ENCODE data around the gene PCBP3.

Gene PCBP3

DNA sequence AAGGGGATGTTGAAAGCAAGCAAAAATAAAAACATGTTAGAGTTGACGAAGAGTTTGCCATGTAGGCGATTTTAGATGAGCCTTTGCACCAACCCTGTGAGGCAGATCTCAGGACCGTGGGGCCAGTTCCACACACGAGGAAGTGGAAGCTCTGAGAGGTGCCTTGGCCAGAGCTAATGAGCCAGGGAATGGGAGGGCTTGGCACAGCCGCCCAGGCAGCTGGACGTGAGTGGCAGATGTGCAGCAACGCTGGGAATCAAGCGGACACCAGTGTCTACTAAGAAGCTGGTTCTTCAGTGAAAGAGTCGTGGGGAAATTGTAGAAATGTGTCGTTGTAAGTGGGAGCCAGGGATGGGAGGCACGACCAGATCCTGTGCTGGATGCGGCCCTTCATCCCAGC lies 279.1 kb downstream of the PCBP3 start:
- TF ChIP-seq, protein P1, sequence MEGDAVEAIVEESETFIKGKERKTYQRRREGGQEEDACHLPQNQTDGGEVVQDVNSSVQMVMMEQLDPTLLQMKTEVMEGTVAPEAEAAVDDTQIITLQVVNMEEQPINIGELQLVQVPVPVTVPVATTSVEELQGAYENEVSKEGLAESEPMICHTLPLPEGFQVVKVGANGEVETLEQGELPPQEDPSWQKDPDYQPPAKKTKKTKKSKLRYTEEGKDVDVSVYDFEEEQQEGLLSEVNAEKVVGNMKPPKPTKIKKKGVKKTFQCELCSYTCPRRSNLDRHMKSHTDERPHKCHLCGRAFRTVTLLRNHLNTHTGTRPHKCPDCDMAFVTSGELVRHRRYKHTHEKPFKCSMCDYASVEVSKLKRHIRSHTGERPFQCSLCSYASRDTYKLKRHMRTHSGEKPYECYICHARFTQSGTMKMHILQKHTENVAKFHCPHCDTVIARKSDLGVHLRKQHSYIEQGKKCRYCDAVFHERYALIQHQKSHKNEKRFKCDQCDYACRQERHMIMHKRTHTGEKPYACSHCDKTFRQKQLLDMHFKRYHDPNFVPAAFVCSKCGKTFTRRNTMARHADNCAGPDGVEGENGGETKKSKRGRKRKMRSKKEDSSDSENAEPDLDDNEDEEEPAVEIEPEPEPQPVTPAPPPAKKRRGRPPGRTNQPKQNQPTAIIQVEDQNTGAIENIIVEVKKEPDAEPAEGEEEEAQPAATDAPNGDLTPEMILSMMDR (IDR thresholded peaks at IDR 0.05; ENCODE audit: extremely low read depth, missing control alignments) = no peak
- DNase-seq (ENCODE audit: low spot score) = no peak

DNA sequence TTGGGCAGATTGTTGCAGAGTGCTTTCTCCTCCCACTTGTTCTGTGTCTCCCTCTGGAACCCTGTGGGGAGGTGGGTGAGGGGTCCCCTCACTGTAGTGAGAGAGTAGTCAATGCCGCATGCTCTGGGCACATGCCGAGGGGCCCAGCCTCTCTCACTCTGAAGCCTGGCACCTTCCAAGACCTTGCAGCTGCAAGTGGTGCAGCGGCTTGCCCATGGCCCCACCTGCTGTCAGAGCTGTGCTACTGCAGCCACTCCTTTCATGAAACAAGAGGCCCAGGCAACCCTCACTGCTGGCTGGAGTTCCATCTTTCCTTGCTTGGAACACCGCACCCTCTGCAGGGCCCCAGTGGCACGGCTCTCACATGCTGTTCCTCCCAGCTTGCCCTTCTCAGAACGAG lies 279.6 kb downstream of the PCBP3 start:
- TF ChIP-seq, protein P1 (IDR thresholded peaks at IDR 0.05; ENCODE audit: extremely low read depth, missing control alignments) = peak; percentile 7
- no peak for DNase-seq (ENCODE audit: low spot score)

DNA sequence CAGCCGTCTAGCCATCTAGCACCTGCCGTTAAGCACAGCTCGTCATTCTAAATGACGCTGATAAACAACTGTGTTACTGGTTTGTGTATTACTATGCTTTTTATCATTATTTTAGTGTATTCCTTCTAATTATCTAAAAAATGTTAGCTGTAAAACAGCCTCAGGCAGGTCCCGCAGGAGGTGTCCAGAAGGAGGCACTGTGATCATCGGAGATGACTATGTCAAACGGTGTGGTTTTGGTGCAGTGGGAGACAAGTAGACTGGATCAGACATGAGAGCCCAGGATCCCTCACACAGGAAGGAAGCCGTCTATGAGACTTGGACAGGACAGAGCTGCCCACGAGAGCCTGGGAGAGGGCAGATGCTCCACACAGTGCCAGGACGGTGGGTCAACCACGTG lies 282.8 kb downstream of the PCBP3 start:
- no peak for DNase-seq (ENCODE audit: low spot score)
- TF ChIP-seq, protein P1 (IDR thresholded peaks at IDR 0.05; ENCODE audit: extremely low read depth, missing control alignments) = no peak

DNA sequence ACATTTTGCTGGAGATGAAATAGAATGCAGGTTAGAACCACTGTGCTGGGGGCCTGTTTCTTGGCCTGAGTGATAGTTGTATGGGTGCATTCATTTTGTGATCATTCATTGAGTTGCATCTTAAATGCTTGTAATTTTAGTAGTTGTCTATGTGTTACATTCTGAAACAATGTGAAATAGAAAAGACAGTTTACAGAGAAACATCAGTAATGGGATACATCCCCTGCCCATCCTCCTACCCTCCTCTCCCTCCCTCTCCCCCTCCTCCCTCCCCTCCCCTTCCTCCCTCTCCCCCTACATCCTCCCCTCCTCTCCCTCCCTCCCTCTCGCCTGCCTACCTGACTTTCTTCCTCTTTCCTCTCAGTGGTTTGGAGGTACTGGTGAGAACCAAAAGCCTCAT lies 283.5 kb downstream of the PCBP3 start:
- TF ChIP-seq, protein P1 (IDR thresholded peaks at IDR 0.05; ENCODE audit: extremely low read depth, missing control alignments) = no peak

DNA sequence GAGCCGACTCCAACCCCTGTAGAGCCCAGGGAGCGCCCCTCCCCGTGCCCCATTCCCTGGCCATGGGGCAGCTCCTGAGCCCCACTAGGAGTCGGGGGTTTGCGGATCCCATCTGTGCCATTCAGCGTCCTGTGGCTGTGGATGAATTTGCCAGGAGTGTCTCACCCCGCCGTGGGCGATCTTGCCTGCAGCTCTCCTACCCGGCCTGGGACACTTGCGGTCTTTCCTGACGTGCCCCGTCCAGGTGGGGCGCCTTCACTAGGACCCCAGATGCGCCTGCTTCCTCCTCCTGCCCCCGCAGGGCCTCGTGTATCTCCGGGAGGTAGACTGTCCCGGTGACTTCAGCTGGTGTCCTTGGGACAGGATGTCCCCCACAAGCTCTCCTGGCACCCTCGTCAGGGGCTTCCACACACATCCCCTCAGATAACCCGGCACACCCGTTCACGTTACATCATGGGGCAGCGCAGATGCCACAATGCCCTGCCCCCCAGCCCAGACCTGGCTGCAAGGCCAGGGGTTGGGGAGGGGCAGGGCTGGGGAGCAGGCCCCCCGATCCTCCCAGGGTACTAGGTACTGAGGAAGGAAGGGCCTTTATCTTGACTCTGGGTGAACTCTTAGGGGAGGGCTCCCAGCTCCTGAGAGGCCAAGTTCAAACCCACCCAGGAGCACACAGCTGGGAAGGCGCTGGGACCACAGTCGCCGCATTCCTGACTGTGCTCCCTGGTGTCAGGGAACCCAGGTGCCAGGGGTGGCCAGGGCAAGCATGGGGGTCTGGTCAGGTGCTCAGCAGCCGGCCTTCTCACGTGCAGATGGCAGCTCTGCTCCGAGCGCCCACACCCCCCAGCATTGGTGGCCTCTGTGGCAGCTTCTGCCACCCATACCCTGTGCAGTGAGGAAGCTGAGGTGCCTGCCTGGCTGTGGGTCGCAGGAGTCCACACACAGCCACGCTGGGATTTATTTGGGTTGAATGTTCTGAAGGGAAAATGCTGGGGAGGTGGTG lies 284.6 kb downstream of the PCBP3 start:
- TF ChIP-seq, protein P1 (IDR thresholded peaks at IDR 0.05; ENCODE audit: extremely low read depth, missing control alignments) = no peak
- no peak for DNase-seq (ENCODE audit: low spot score)

More for the DNA sequence above, 283.5 kb downstream of the PCBP3 start:
- no peak for DNase-seq (ENCODE audit: low spot score)

DNA sequence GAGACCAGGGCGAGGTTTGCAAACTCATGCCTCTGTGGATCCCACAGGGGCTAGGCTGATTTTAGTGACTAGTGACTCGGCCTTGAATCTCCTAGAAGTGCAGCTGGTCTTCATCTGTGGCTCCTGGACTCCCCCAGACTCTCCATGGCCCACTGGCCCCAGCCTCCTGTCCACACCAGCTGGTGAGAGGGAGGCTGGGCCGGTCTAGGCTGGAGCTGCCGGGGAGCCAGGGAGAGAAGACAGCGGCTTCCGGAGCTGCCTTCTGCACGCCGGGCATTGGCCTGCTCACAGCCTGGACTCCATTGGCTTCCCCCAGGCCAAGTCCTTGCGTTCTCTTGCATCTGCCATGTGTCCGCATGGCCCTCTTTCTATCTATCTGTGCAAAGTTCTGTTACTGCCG lies 285.9 kb downstream of the PCBP3 start:
- no peak for DNase-seq (ENCODE audit: low spot score)
- TF ChIP-seq, protein P1 (IDR thresholded peaks at IDR 0.05; ENCODE audit: extremely low read depth, missing control alignments) = no peak

DNA sequence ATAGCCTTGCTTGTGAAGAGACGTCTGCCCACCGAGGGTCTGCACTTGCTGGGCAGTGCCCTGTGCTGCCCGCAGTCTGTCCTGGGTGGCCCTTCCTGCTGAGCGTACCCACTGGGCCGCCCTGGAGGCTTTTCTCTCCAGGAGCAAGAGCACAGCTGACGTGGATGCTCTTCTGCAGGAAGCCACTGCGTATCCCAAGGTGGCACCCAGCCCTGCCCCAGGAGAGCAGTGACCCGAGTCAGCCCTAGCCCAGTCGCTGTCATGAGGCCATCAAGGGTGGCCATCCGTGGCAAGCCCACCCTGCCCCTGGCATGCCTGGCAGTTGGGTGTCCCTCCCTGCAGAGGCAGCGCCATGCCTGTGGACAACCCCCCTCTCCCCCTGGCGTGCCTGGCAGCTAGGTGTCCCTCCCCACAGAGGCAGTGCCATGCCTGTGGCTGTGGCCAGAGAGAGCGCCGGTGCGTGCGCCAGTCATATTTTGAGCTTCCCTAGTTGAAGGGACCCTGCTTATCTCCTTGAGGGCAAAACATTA lies 286.8 kb downstream of the PCBP3 start:
- DNase-seq (ENCODE audit: low spot score) = no peak
- TF ChIP-seq, protein P1 (IDR thresholded peaks at IDR 0.05; ENCODE audit: extremely low read depth, missing control alignments) = no peak
